ENCODE results near the gene CITED2. TPM values are rescaled to one million over a fixed set of nuclear protein-coding genes. Genes with fewer than 3 reads are reported as not detected.
"Not testable (repeated sequence)": the region's sequence is repeated elsewhere in the genome, so short reads cannot be mapped to it uniquely, and the experiment has no call there.

Gene CITED2
- total RNA-seq (2014; rRNA removed), result 210 and 256 TPM in 2 replicates
- polyA plus RNA-seq (2012), result 357 TPM

GRCh38 chr6:139374357-139375225 is at the start of gene CITED2:
TSS of gene CITED2 (minus strand) at chr6:139374648. CDS start at chr6:139373944, 704 bp downstream.
- peak; percentile 95 for DNase-seq (ENCODE audit: low read depth)

GRCh38 chr6:139423037-139423703 is 48.7 kb upstream of the CITED2 start:
- no peak for DNase-seq (ENCODE audit: low read depth)

DNA sequence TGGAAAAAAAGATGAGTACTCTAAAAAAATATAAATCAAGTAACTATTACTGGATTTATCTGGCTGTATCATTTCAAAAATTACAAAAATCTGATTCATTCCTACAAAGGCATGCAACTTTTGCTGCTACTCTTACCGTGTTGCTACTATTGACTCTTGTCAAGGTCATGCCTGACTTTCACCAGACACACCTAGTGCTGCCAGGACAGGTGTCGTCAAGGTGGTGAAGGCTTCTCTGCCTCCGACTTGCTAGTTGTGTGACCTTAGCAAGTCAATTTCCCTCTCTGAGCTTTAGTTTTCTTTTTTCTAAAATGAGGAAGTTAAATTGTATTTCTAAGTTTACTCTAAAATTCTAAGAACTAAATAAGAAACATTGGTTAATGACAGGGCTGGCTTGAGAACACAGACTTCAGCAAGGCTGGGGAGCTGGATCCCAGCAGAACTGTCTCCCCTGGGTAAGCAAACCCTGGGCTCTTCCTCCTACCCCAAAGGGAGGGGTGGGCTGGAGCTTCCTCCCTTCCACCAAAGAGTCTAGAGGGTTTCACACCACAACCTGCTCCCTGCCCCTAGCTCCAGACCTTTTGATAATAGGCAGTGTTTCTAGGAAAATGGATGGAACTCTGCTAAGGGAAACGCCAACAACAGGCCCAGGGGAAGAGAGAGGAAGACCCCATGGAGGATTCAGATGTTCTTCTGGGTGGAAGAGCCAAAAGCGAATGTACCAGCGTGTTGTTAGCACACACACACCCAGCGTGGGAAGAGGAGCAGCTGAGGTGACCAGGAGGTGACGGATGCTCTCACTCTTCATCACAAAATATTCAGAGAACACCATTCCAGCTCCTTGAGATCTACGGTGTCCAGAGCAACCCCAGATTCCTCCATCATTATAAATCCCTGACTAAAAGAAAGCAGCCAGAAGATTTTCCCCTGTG is 47.9 kb upstream of the CITED2 start:
- DNase-seq (ENCODE audit: low read depth), result no peak

- DNase-seq (ENCODE audit: low read depth), result no peak
Observed at GRCh38 chr6:139418481-139419132, 44.2 kb upstream of the CITED2 start.

DNA sequence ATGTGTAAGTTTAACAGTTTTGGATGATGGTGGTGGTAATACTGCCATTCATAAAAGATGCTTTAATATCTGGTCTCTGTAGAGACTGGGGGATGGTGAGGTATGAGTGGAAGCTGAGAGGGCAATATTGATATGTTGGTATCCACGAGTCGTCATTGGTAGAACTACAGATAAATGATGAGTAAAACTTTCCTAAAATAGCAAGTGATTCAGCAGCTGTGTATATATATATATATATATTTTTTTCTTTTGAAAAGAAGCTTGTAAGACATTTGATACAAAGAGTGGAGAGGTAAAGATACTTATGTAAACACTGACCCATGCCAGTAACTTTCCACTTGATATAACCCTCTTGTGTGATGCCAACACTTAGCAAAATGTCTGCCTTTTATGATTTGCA is 41.7 kb upstream of the CITED2 start:
- peak; percentile 7 for DNase-seq (ENCODE audit: low read depth)

DNA sequence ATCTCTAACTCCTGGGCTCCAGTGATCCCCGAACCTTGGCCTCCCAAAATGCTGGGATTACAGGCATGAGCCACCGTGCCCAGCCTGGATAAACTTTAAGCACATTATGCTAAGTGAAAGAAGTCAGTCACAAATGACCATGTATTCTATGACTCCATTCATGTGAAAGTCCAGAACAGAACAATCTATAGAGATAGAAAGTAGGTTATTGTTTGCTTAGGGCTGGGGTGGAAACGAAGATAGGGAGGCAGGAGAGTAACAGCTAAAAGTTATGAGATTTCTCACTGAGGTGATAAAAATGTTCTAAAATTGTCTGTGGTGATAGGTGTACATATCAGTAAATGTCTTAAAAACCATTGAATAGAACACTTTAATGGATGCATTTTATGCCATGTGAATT is 40.9 kb upstream of the CITED2 start:
- no peak for DNase-seq (ENCODE audit: low read depth)

DNA sequence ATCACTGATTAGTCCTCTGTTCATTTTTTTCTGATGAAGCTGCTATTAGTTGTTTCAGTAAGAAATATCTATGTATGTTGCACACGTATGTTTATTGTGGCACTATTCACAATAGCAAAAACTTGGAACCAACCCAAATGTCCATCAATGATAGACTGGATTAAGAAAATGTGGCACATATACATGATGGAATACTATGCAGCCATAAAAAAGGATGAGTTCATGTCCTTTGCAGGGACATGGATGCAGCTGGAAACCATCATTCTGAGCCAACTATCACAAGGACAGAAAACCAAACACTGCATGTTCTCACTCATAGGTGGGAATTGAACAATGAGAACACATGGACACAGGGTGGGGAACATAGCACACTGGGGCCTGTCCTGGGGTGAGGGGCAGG is 37.7 kb upstream of the CITED2 start:
- DNase-seq (ENCODE audit: low read depth), result not testable (repeated sequence)

DNA sequence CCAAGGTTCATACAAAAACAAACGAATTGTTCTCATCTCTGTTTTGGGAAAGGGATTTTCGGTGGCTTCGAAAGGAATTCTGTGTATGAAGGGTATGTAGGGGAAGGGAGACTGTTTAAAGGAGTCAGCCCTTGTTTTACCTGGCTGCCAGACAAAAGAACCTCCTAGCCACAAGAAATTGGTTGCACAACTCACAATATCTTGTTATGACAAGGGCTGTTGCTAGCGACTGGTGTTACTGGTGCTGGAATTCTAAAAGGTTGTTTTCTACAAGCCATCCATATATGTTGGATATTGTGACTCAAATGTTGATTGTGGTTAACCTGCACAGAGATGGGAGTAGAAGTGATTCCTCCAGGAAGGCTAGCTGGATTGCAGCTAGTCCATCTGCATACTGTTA is 34.6 kb upstream of the CITED2 start:
- peak; percentile 18 for DNase-seq (ENCODE audit: low read depth)

GRCh38 chr6:139407718-139408222 is 33.3 kb upstream of the CITED2 start:
- DNase-seq (ENCODE audit: low read depth), result peak; percentile 81

- no peak for DNase-seq (ENCODE audit: low read depth)
Observed at GRCh38 chr6:139406577-139407343, 32.3 kb upstream of the CITED2 start.

DNA sequence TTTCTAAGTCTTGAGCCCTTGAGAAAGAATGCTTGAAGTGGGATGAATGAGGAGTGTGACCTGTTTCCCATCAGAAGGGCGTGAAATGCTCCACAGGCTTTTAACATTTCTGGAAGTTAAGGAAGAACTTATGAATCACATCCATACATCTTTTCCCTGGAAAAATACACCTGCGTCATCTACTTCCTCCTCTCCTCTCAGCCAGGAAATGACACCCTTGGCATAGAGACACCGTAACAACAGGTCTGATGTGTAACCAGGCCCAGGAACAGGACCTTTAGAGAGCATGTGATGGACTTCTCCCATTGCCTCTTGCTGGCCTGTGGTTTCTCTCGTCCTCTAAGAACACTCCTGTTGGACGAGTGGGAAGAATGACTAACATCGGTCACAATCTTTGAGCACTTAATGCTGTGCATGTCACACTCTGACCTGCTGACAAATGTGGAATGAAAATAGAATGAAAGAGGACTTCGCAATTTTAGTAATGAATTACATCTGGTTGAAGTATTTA is 28.5 kb upstream of the CITED2 start:
- peak; percentile 67 for DNase-seq (ENCODE audit: low read depth)

GRCh38 chr6:139398658-139399057 is 24.2 kb upstream of the CITED2 start:
- no peak for DNase-seq (ENCODE audit: low read depth)

DNA sequence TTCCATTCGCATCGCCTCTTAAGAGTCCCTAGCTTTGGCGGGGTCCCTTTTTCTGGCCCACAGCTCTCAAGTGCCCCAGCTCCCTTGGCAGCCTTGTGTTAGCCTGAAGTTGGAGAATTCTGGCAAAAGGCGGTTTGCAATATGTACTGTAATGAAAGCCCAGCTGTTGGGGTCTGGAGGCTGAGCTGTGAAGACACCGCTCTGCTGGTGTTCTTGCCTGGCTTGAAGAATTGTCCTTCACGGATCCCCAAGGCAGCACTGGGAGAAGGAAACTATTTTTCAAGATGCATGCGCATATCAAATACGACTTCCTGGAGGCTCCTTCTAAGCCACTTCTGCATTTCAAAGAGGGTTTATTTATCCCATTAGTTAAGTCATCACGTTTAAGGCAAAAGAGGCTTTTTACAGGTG is 21.4 kb upstream of the CITED2 start:
- no peak for DNase-seq (ENCODE audit: low read depth)

GRCh38 chr6:139395371-139395770 is 20.9 kb upstream of the CITED2 start:
- DNase-seq (ENCODE audit: low read depth), result no peak

GRCh38 chr6:139394027-139394649 is 19.7 kb upstream of the CITED2 start:
- no peak for DNase-seq (ENCODE audit: low read depth)

GRCh38 chr6:139392794-139393193 is 18.3 kb upstream of the CITED2 start:
- peak; percentile 17 for DNase-seq (ENCODE audit: low read depth)

DNA sequence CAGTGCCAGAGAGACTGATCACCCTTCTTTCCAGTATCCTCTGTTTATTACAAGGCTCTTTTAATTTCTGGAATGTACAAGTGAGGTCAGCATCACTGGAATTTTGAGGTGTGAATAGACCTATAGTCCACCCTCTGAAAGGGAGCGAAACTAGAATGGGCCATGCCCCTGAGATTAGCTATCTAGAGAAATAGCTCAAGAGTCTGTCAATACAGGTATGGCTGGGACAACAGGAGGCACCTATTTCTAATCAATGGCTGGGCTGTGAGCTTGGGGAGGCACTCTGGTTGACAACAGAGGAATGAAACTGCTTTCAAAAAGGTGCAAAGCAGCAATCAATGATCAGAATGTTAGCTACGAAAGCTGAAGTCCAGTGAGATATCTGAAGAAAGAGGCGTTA is 17.3 kb upstream of the CITED2 start:
- DNase-seq (ENCODE audit: low read depth), result no peak

DNA sequence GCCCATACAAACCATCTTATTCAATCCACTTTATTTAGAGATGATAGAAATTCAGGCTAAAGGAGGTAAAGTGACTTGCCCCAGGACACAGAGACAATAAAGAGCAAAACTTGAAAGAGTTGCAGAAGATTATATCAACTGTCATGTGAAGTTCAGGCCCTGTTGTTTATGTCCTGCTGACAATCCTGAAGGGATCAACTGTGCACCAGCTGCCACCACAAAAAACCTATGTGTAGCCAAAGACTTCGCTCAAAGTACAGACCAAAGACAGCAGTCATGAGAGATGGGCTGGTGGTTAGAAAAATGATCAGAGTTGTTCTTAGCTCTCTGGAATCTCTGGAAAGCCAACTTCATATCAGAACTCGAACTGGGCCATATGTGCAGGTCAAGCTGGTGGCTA is 16.0 kb upstream of the CITED2 start:
- no peak for DNase-seq (ENCODE audit: low read depth)

- no peak for DNase-seq (ENCODE audit: low read depth)
Observed at GRCh38 chr6:139388384-139388783, 13.9 kb upstream of the CITED2 start.

- no peak for DNase-seq (ENCODE audit: low read depth)
Observed at GRCh38 chr6:139386404-139386803, 12.0 kb upstream of the CITED2 start.

All from LHCN-M2 (cell line).